Adipocyte (in vitro differentiated cells): ENCODE measurements around the gene OR5AU1.
"Not testable (repeated sequence)": the region's sequence is repeated elsewhere in the genome, so short reads cannot be mapped to it uniquely, and the experiment has no call there.

Source experiments
- DNase-seq: peaks from one replicate; pipeline ENCODE4 v3.0.0-alpha.2; 2015; ENCODE audit warnings: low read depth
- H3K27me3 ChIP-seq: replicated peaks from 2 replicates; pipeline ENCODE4 v1.7.0; 2013; ENCODE audit warnings: mild to moderate bottlenecking, low read length, moderate library complexity; ENCODE audit not compliant: control insufficient read depth, insufficient read depth
- H3K36me3 ChIP-seq: 2 replicates; pipeline ENCODE4 v1.7.0; 2013; ENCODE audit warnings: low read length, mild to moderate bottlenecking, moderate library complexity; ENCODE audit not compliant: control insufficient read depth, insufficient read depth, severe bottlenecking
- H3K4me1 ChIP-seq: 2 replicates; pipeline ENCODE4 v1.7.0; 2013; ENCODE audit warnings: mild to moderate bottlenecking, low read length, moderate library complexity; ENCODE audit not compliant: control insufficient read depth, insufficient read depth
- H3K4me3 ChIP-seq: 2 replicates; pipeline ENCODE4 v1.7.0; 2013; ENCODE audit warnings: mild to moderate bottlenecking, low read length, moderate library complexity
- H3K9ac ChIP-seq: 2 replicates; pipeline ENCODE4 v1.7.0; 2013; ENCODE audit warnings: mild to moderate bottlenecking, low read length, moderate library complexity
- H3K9me3 ChIP-seq: 2 replicates; pipeline ENCODE4 v1.7.0; 2013; ENCODE audit warnings: mild to moderate bottlenecking, low read length, moderate library complexity; ENCODE audit not compliant: control insufficient read depth

The OR5AU1 gene

DNA sequence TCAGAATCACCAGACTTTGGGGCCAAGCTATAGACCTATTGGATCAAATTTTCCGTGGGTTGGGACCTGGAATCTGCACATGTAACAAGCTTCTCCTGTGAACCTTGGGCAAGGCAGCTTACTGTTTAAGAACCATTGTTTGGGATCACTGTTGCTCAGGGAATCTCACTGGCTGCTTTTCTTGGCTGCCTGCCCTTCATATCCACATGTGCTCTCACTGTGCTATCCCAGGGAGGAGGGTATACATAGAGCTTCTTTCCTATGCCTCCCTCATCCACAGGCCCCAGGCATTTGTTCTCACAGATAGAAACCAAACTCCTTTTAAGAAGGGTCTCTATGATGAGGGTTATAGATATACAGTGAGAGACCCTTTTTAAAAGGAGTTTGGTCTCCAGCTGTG lies 9.8 kb upstream of the OR5AU1 start:
- not testable (repeated sequence) for H3K9ac ChIP-seq, H3K4me1 ChIP-seq, H3K36me3 ChIP-seq, H3K9me3 ChIP-seq, H3K4me3 ChIP-seq, DNase-seq
- H3K27me3 ChIP-seq: peaks cover 31% of the 10 kb centered on the region

DNA sequence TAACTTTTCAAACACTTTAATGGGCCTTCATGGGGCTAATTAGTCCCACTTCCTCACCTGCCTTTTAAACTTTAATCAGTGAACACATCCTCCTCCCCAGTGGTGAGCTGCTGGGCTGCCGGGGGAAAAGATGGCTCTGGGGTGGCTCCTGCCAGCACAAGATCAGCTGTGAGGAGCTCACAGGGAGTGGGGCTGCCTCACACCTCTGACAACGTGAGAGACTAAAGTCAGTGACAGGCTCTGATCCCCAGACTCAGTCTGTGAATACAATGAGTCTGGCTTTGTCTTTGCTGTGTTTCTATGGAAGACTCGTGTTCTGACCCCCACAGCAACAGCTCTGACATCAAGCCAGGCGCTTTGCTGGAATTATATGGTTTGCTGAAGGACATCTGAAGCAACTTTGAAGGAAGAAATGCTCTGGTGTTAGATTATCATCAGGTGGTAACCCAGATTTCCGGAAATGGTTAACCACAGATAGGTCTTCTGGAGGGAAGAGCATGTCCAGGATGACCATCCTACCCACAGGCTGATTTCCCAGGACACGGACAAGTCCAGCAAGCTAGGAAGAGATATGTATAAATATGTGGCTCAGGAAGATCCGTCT lies 9.2 kb upstream of the OR5AU1 start:
- not testable (repeated sequence) for H3K9me3 ChIP-seq, H3K9ac ChIP-seq, H3K4me1 ChIP-seq, H3K36me3 ChIP-seq, H3K4me3 ChIP-seq, DNase-seq
- peaks cover 25% of the 10 kb centered on the region for H3K27me3 ChIP-seq

GRCh38 chr14:21163871-21164291 lies 8.0 kb upstream of the OR5AU1 start:
- Histone ChIP-seq H3K9me3 (no peaks in the 10 kb centered on the region), H3K36me3 (no peaks in the 10 kb centered on the region), H3K4me3 (no peak overlapping the region), H3K9ac (no peak overlapping the region), H3K27me3 (peaks cover 20% of the 10 kb centered on the region), H3K4me1 (no peaks in the 10 kb centered on the region)
- DNase-seq: no peak

DNA sequence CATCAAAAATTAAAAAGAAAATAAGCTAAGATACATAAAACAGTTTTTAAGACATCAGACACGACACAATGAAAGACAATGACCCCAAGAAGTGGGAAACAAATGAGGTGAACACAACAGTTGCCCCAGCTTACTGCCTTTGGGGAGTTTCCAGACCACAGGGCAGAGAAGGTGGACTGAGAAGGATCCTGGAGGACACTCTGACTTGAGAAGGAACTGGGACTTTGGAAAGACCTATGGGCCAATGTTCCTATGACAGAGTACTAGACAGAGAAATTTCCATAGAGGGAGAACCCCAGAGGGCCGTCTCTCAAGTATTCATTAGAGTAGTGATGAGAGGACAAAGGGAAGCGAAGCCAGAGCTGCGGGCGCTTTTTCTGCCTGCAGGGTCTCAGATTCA lies 6.2 kb upstream of the OR5AU1 start:
- Histone ChIP-seq H3K4me3 (no peak overlapping the region), H3K36me3 (no peaks in the 10 kb centered on the region), H3K9ac (no peak overlapping the region), H3K27me3 (peaks cover 27% of the 10 kb centered on the region), H3K4me1 (no peaks in the 10 kb centered on the region), H3K9me3 (no peaks in the 10 kb centered on the region)
- DNase-seq: no peak

DNA sequence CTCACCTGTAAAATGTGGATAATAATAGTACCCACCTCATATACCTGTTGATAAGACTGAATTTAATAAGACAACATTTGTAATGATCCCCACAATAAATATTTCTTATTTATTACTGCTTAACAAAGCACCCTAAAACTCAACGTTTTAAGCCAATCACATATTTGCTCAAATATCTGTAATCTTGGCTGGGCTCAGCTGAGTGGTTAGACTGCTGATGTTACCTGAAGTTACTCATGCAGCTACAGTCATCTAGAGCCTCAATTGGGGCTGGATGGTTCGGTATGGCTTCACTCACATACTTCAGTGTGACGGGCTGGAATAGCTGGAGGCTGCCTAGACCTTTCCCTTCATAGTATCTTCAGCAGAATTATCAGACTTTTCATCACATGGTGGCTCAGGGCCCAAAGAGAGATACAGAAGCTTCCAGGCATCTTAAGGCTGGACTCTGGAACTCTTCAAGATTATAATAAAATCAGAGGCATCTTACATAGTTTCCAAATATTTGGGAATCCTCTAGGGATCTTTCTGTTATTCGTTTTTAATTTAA lies 4.3 kb upstream of the OR5AU1 start:
- Histone ChIP-seq H3K4me1 (no peaks in the 10 kb centered on the region), H3K27me3 (peaks cover 42% of the 10 kb centered on the region), H3K9me3 (peaks cover 6% of the 10 kb centered on the region), H3K36me3 (no peaks in the 10 kb centered on the region), H3K9ac (no peak overlapping the region), H3K4me3 (no peak overlapping the region)
- DNase-seq: no peak

DNA sequence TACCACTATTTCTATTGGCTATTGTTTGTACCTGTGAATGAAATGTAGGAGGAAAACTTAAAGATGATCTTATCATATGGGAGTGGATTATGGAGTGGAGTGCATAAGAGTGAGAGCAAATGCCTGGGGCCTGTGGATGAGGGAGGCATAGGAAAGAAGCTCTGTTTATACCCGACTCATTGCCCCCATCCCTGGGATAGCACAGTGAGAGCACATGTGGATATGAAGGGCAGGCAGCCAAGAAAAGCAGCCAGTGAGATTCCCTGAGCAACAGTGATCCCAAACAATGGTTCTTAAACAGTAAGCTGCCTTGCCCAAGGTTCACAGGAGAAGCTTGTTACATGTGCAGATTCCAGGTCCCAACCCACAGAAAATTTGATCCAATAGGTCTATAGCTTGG lies 2.3 kb upstream of the OR5AU1 start:
- H3K4me3 ChIP-seq, H3K9me3 ChIP-seq, H3K4me1 ChIP-seq, H3K36me3 ChIP-seq, H3K9ac ChIP-seq, DNase-seq: not testable (repeated sequence)
- H3K27me3 ChIP-seq: peaks cover 42% of the 10 kb centered on the region

GRCh38 chr14:21149641-21150367 lies 6.1 kb downstream of the OR5AU1 start:
- H3K36me3 ChIP-seq: no peaks in the 10 kb centered on the region

DNA sequence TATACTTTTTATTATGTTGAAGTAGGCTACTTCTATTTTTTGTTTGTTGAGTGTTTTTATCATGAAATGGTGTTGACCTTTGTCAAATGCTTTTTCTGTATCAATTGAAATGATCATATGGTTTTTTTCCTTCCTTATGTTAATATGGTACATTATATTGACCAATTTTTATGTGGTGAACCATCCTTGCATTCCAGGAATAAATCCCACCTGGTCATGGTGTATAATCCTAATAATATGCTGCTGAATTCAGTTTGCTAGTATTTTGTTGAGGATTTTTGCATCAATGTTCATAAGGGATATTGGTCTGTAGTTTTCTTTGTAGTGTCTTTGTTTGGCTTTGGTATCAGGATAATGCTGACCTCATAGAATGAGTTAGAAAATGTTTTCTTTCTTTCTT lies 10.4 kb downstream of the OR5AU1 start:
- H3K9ac ChIP-seq: no peak overlapping the region
- peaks cover 14% of the 10 kb centered on the region for H3K9me3 ChIP-seq
- no peak overlapping the region for H3K4me3 ChIP-seq
- no peaks in the 10 kb centered on the region for H3K27me3 ChIP-seq
- no peaks in the 10 kb centered on the region for H3K4me1 ChIP-seq
- no peaks in the 10 kb centered on the region for H3K36me3 ChIP-seq
- no peak for DNase-seq

More at GRCh38 chr14:21149641-21150367, 6.1 kb downstream of the OR5AU1 start:
- no peak for DNase-seq
- Histone ChIP-seq H3K9me3 (peaks cover 12% of the 10 kb centered on the region), H3K9ac (no peak overlapping the region), H3K4me1 (no peaks in the 10 kb centered on the region), H3K27me3 (no peaks in the 10 kb centered on the region), H3K4me3 (no peak overlapping the region)

DNA sequence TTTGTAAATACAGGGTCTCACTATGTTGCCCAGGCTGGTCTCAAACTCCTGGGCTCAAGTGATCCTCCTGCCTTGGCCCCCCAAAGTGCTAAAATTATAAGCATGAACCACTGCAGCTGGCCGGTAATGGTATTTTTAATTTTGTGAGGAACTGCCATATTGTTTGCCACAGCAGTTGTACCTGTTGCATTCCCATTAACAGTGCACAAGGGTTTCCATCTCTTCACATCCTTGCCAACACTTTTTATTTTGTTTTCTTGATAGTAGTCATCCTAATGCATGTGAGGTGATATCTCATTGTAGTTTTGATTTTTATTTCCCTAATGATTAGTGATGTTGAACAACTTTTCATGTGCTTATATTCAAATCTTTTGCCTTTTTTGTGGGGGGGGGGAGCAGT lies 13.5 kb downstream of the OR5AU1 start:
- Histone ChIP-seq H3K4me3 (no peak overlapping the region), H3K9ac (no peak overlapping the region), H3K36me3 (no peaks in the 10 kb centered on the region), H3K4me1 (no peaks in the 10 kb centered on the region), H3K27me3 (peaks cover 4% of the 10 kb centered on the region), H3K9me3 (peaks cover 11% of the 10 kb centered on the region)
- no peak for DNase-seq

- no peaks in the 10 kb centered on the region for H3K4me1 ChIP-seq
- no peak overlapping the region for H3K9ac ChIP-seq
- no peaks in the 10 kb centered on the region for H3K36me3 ChIP-seq
- DNase-seq: peak; percentile 49
- no peak overlapping the region for H3K4me3 ChIP-seq
- peaks cover 4% of the 10 kb centered on the region for H3K27me3 ChIP-seq
- peaks cover 5% of the 10 kb centered on the region for H3K9me3 ChIP-seq
These were observed 19.8 kb downstream of the OR5AU1 start for GRCh38 chr14:21136024-21136423.

DNA sequence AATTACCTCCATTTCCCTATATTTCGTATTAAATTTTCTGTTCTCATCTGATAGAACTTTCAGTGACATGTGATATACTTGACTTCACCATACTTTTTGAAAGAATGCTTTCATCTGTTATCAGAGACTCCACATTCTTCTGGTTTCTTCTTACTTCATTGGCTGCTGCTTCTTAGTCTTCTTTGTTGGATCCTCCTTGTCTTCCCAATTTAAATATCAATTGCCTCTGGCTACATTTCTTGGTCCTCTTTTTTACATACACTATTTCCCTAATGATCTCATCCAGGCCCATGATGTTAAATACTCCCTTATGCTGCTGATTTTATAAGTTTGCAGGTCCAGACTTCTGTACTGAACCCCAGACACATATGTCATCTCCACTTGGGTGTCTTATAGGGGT lies 22.0 kb downstream of the OR5AU1 start:
- Histone ChIP-seq H3K4me3 (no peak overlapping the region), H3K9me3 (peaks cover 8% of the 10 kb centered on the region), H3K4me1 (no peaks in the 10 kb centered on the region), H3K9ac (no peak overlapping the region), H3K36me3 (no peaks in the 10 kb centered on the region), H3K27me3 (peaks cover 4% of the 10 kb centered on the region)
- no peak for DNase-seq
